Body of pancreas (tissue), 4 donors: ENCODE results near the gene IFRD2. TPM values are rescaled to one million over a fixed set of nuclear protein-coding genes. Genes with fewer than 3 reads are reported as not detected.

Source experiments
- ATAC-seq: fragments of 150-250 bp; one replicate; pipeline ENCODE4 v1.9.1; 2016
- DNase-seq, 4 donors: peaks; one replicate each; pipeline ENCODE4 v3.0.0-alpha.2; 2019
- H3K27ac ChIP-seq, 4 donors: fragments of 200-600 bp; sonication (generic); 1 replicate in 3 of 4; 2 replicates in 1 of 4; pipeline versions ENCODE4 v1.5.1 to v1.6.1; 2016 to 2019; ENCODE audit warnings: mild to moderate bottlenecking in 1 of 4, mixed read lengths in 1 of 4, moderate library complexity in 1 of 4
- H3K27me3 ChIP-seq, 2 donors: fragments of 200-600 bp; sonication (generic); one replicate each; pipeline ENCODE4 v1.6.0; 2016; ENCODE audit warnings: mild to moderate bottlenecking in 1 of 2
- H3K36me3 ChIP-seq, 2 donors: fragments of 200-600 bp; sonication (generic); replicated peaks in 1 of 2; 2 replicates each; pipeline ENCODE4 v1.5.1; 2016; ENCODE audit warnings: low read depth in 2 of 2; ENCODE audit not compliant: insufficient read depth in 1 of 2
- H3K4me1 ChIP-seq: fragments of 200-600 bp; sonication (generic); one replicate; pipeline ENCODE4 v1.6.0; 2016
- H3K4me3 ChIP-seq, 2 donors: fragments of 200-600 bp; sonication (generic); 1 replicate in 1 of 2; 2 replicates in 1 of 2; pipeline ENCODE4 v1.5.1; 2016 to 2019
- H3K9me3 ChIP-seq, 3 donors: fragments of 200-600 bp; sonication (generic); 1 replicate in 2 of 3; 2 replicates in 1 of 3; pipeline ENCODE4 v1.5.1; 2016
- CTCF ChIP-seq, 7 experiments: fragments of 450-650 bp in 4 of 7; fragments of 200-600 bp in 3 of 7; sonication (generic) in 3 of 7; IDR thresholded peaks; one replicate each; pipeline ENCODE4 v1.5.1; 2016 to 2019; ENCODE audit warnings: antibody characterized with exemption in 7 of 7
- POLR2A ChIP-seq, 3 donors: fragments of 450-650 bp; IDR thresholded peaks; one replicate each; pipeline ENCODE4 v1.6.1; 2016; ENCODE audit warnings: antibody characterized with exemption in 3 of 3, mild to moderate bottlenecking in 2 of 3
- WGBS, 2 donors: methylation state at CpG; one replicate each; pipeline ENCODE4 v1.1.5; 2017; 5-methylcytosine and 5-hydroxymethylcytosine counted together
- intact Hi-C: fragments of 100-400 bp; cut with DNase I; formaldehyde crosslinking; loops from one replicate; pipeline ENCODE4 v1.15.1; 2023
- total RNA-seq, 2 donors: library from RNA; depleted of rRNA; stranded (reverse); fragments of >200 nt; gene quantifications; one replicate each; pipeline ENCODE4 v1.1.0, GENCODE V29; 2016

IFRD2 gene
- total RNA-seq, 2 donors from 2014 or later = 75.8 to 103 TPM

- DNase-seq = no peak
- Histone ChIP-seq H3K9me3 (no peaks in the 10 kb centered on the region), H3K36me3 (no peaks in the 10 kb centered on the region), H3K27me3 (no peaks in the 10 kb centered on the region), H3K4me3 (no peak overlapping the region), H3K4me1 (peaks cover 80% of the 10 kb centered on the region), H3K27ac (peak overlapping the region; percentile 93 to 97 (median 94))
- intact Hi-C loops = no loop called here
- no peak for TF ChIP-seq CTCF (IDR thresholded peaks at IDR 0.05)
- no peak for TF ChIP-seq POLR2A (IDR thresholded peaks at IDR 0.05)
- ATAC-seq = no peak
- WGBS, 2 donors = 70 to 78% methylated on average over 6 of the region's 6 CpGs
Observed at GRCh38 chr3:50266017-50266416, 26.2 kb downstream of the IFRD2 start.

- H3K36me3 ChIP-seq = no peaks in the 10 kb centered on the region
- DNase-seq (no peak), ATAC-seq (no peak)
- TF ChIP-seq POLR2A (IDR thresholded peaks at IDR 0.05) = no peak
- no peak for TF ChIP-seq CTCF (IDR thresholded peaks at IDR 0.05)
- no peak overlapping the region for H3K4me3 ChIP-seq
- 36 to 56% methylated on average over 1 of the region's 1 CpG for WGBS, 2 donors
- H3K27ac ChIP-seq = peak overlapping the region; percentile 93 to 97 (median 94)
- intact Hi-C loops = no loop called here
- H3K4me1 ChIP-seq = peaks cover 80% of the 10 kb centered on the region
- no peaks in the 10 kb centered on the region for H3K9me3 ChIP-seq
- no peaks in the 10 kb centered on the region for H3K27me3 ChIP-seq
Observed at GRCh38 chr3:50265571-50265970, 26.7 kb downstream of the IFRD2 start.

- H3K27ac ChIP-seq = peak overlapping the region; percentile 93 to 97 (median 94)
- no peaks in the 10 kb centered on the region for H3K9me3 ChIP-seq
- H3K36me3 ChIP-seq = no peaks in the 10 kb centered on the region
- TF ChIP-seq POLR2A (IDR thresholded peaks at IDR 0.05) = peak in 2 of 3 donors; percentile 14 to 20
- no peak for TF ChIP-seq CTCF (IDR thresholded peaks at IDR 0.05)
- DNase-seq = no peak
- no peak for ATAC-seq
- intact Hi-C loops = no loop called here
- 56% methylated on average over 5 to 6 of the region's 7 CpGs for WGBS, 2 donors
- peaks cover 78% of the 10 kb centered on the region for H3K4me1 ChIP-seq
- H3K4me3 ChIP-seq = no peak overlapping the region
- H3K27me3 ChIP-seq = no peaks in the 10 kb centered on the region
Observed at GRCh38 chr3:50264964-50265485, 27.2 kb downstream of the IFRD2 start.

GRCh38 chr3:50264383-50264963, 27.8 kb downstream of the IFRD2 start:
- Histone ChIP-seq H3K9me3 (no peaks in the 10 kb centered on the region), H3K27me3 (no peaks in the 10 kb centered on the region), H3K36me3 (no peaks in the 10 kb centered on the region), H3K27ac (peak overlapping the region; percentile 93 to 97 (median 94)), H3K4me1 (peaks cover 78% of the 10 kb centered on the region), H3K4me3 (no peak overlapping the region)
- TF ChIP-seq POLR2A (IDR thresholded peaks at IDR 0.05) = peak in 1 of 3 donors; percentile 35
- no peak for TF ChIP-seq CTCF (IDR thresholded peaks at IDR 0.05)
- DNase-seq (peak; percentile 73 to 86 (median 82)), ATAC-seq (peak; percentile 43)
- intact Hi-C loops = no loop called here
- 25 to 36% methylated on average over 6 to 7 of the region's 7 CpGs for WGBS, 2 donors
